ELR (cell line): Measurements from ENCODE around the gene LUC7L.

Experiments
- DNase-seq: peaks from one replicate; pipeline ENCODE4 v3.0.0-alpha.2; 2015; ENCODE audit warnings: low read depth

LUC7L gene

GRCh38 chr16:140175-140857, 88.9 kb downstream of the LUC7L start:
- no peak for DNase-seq
